WTC11 (cell line): ENCODE measurements around the gene OMA1.

ENCODE experiments used
- CREB1 ChIP-seq: sonication (generic); formaldehyde crosslinking; IDR thresholded peaks from 2 replicates; pipeline ENCODE4 v1.8.0; 2023; ENCODE audit warnings: mild to moderate bottlenecking, missing genetic modification reagents
- CTCF ChIP-seq: fragments of 200-600 bp; IDR thresholded peaks from 2 replicates; pipeline ENCODE4 v1.8.0; 2022; ENCODE audit warnings: antibody characterized with exemption
- GABPB1 ChIP-seq: sonication (generic); formaldehyde crosslinking; IDR thresholded peaks from 2 replicates; pipeline ENCODE4 v1.8.1; 2023; ENCODE audit warnings: mild to moderate bottlenecking, missing genetic modification reagents
- USF1 ChIP-seq: sonication (generic); formaldehyde crosslinking; IDR thresholded peaks from 2 replicates; pipeline ENCODE4 v1.8.0; 2022; ENCODE audit warnings: mild to moderate bottlenecking, missing genetic modification reagents

GRCh38 chr1:58446368-58446767 lies 100.2 kb downstream of the OMA1 start:
- TF ChIP-seq CTCF (no peak), USF1 (CRISPR knock-in tag) (no peak), GABPB1 (CRISPR knock-in tag) (no peak), CREB1 (no peak)
